HCT116 (cell line): ENCODE measurements around the gene NR5A2. TPM values are rescaled to one million over a fixed set of nuclear protein-coding genes. Genes with fewer than 3 reads are reported as not detected.

Experiments used
- ATAC-seq: fragments of 200-7000 bp; cut with Tn5 transposase; 2 replicates; pipeline ENCODE4 v1.9.1; 2020; ENCODE audit warnings: mild to moderate bottlenecking, moderate library complexity
- BruUV-seq: library from RNA; stranded (reverse); fragments of 400-500 nt; replicated peaks from 2 replicates; lab custom pipeline; 2021; lab: Mats Ljungman, UMichigan
- CTCF ChIA-PET: fragments of 300-600 bp; sonication (Branson Sonifier 250); formaldehyde crosslinking; loops from one replicate; lab custom pipeline; 2021; ENCODE audit warnings: antibody characterized with exemption; lab: Charles Lee
- POLR2A ChIA-PET: fragments of 300-600, 350-600 bp; sonication (Branson Sonifier 250); formaldehyde crosslinking; loops from one replicate; lab custom pipeline; 2021; ENCODE audit warnings: antibody characterized with exemption; lab: Charles Lee
- RAD21 ChIA-PET, 2 experiments: fragments of 300-600 bp; sonication (Branson Sonifier 250); formaldehyde crosslinking; loops; one replicate each; lab custom pipeline; 2023; ENCODE audit warnings: low total read pairs in 2 of 2; ENCODE audit not compliant: uncharacterized antibody in 2 of 2, unreplicated experiment in 2 of 2, low non-redundant PET in 1 of 2; lab: Charles Lee
- DNase-seq: peaks from one replicate; pipeline ENCODE4 v3.0.0-alpha.2; 2010; ENCODE audit warnings: low read depth, low spot score
- H2AFZ ChIP-seq: fragments of 200-600 bp; shearing (Covaris generic), sonication (generic); 2 replicates; pipeline ENCODE4 v1.6.1; 2017; ENCODE audit warnings: low read depth, mixed run types, mixed read lengths, antibody characterized with exemption, low read length; ENCODE audit not compliant: poor library complexity, severe bottlenecking
- H3K27ac ChIP-seq: 2 replicates; pipeline ENCODE4 v1.5.1; 2012; ENCODE audit warnings: low read depth, low read length
- H3K27me3 ChIP-seq: fragments of 200-600 bp; sonication (generic); 2 replicates; pipeline ENCODE4 v1.6.1; 2016; ENCODE audit warnings: mixed run types, low read length, mixed read lengths; ENCODE audit not compliant: insufficient read depth
- H3K36me3 ChIP-seq, 2 experiments: fragments of 200-500 bp in 1 of 2; fragments of 200-600 bp in 1 of 2; sonication (Bioruptor generic) in 1 of 2; sonication (generic) in 1 of 2; 2 replicates each; pipeline versions ENCODE4 v1.5.1 to v1.6.1; 2014 to 2016; ENCODE audit warnings: low read length in 2 of 2, inconsistent platforms in 1 of 2, mixed read lengths in 1 of 2, mixed run types in 1 of 2; ENCODE audit not compliant: insufficient read depth in 2 of 2, control insufficient read depth in 1 of 2
- H3K4me1 ChIP-seq, 2 experiments: fragments of 200-600 bp in 1 of 2; sonication (generic) in 1 of 2; 2 replicates each; pipeline versions ENCODE4 v1.5.1 to v1.6.1; 2012 to 2017; ENCODE audit warnings: low read length in 2 of 2, inconsistent platforms in 1 of 2, mild to moderate bottlenecking in 1 of 2, mixed read lengths in 1 of 2, mixed run types in 1 of 2, moderate library complexity in 1 of 2; ENCODE audit not compliant: insufficient read depth in 2 of 2, control insufficient read depth in 1 of 2
- H3K4me2 ChIP-seq: fragments of 200-600 bp; sonication (generic); 2 replicates; pipeline ENCODE4 v1.6.1; 2017; ENCODE audit warnings: mixed run types, low read length, mixed read lengths
- H3K4me3 ChIP-seq, 2 experiments: fragments of 200-600 bp in 1 of 2; sonication (generic) in 1 of 2; replicated peaks in 1 of 2; 2 replicates each; pipeline ENCODE4 v1.5.1; 2011 to 2016; ENCODE audit warnings: low read length in 2 of 2, control low read depth in 1 of 2, low read depth in 1 of 2, mild to moderate bottlenecking in 1 of 2, mixed read lengths in 1 of 2, mixed run types in 1 of 2
- H3K79me2 ChIP-seq: fragments of 200-600 bp; sonication (generic); 2 replicates; pipeline ENCODE4 v1.6.1; 2017; ENCODE audit warnings: mild to moderate bottlenecking, mixed run types, low read length, moderate library complexity, mixed read lengths; ENCODE audit not compliant: insufficient read depth
- H3K9ac ChIP-seq: fragments of 200-600 bp; sonication (generic); 2 replicates; pipeline ENCODE4 v1.6.1; 2016; ENCODE audit warnings: low read length, mixed read lengths
- H3K9me2 ChIP-seq: fragments of 200-600 bp; sonication (generic), shearing (Covaris generic); 2 replicates; pipeline ENCODE4 v1.6.1; 2017; ENCODE audit warnings: mixed run types, mild to moderate bottlenecking, moderate library complexity; ENCODE audit not compliant: insufficient read depth
- H3K9me3 ChIP-seq, 2 experiments: fragments of 200-500 bp in 1 of 2; fragments of 200-600 bp in 1 of 2; sonication (Bioruptor generic) in 1 of 2; sonication (generic) in 1 of 2; 2 replicates each; pipeline ENCODE4 v1.6.1; 2014 to 2017; ENCODE audit warnings: low read length in 2 of 2, mixed read lengths in 2 of 2, inconsistent platforms in 1 of 2, low read depth in 1 of 2, mild to moderate bottlenecking in 1 of 2, mixed run types in 1 of 2, moderate library complexity in 1 of 2; ENCODE audit not compliant: control insufficient read depth in 1 of 2, insufficient read depth in 1 of 2
- H4K20me1 ChIP-seq: fragments of 200-600 bp; sonication (generic), shearing (Covaris generic); 2 replicates; pipeline ENCODE4 v1.6.1; 2017; ENCODE audit warnings: mixed run types, mild to moderate bottlenecking, moderate library complexity; ENCODE audit not compliant: insufficient read depth
- ATF3 ChIP-seq: IDR thresholded peaks from 2 replicates; pipeline ENCODE4 v1.6.1; 2012
- CEBPB ChIP-seq: IDR thresholded peaks from 2 replicates; pipeline ENCODE4 v1.6.1; 2012; ENCODE audit warnings: low read depth
- CTCF ChIP-seq, 3 experiments: fragments of 200-600 bp in 1 of 3; sonication (generic) in 1 of 3; IDR thresholded peaks in 2 of 3; conservative IDR thresholded peaks in 1 of 3; 2 replicates each; pipeline ENCODE4 v1.5.1; 2012 to 2017; ENCODE audit warnings: low read depth in 2 of 3, low read length in 2 of 3, antibody characterized with exemption in 1 of 3, borderline replicate concordance in 1 of 3, control low read depth in 1 of 3, mild to moderate bottlenecking in 1 of 3, mixed read lengths in 1 of 3, mixed run types in 1 of 3, moderate library complexity in 1 of 3; ENCODE audit not compliant: insufficient read depth in 1 of 3
- EGR1 ChIP-seq: IDR thresholded peaks from 2 replicates; pipeline ENCODE4 v1.6.1; 2012; ENCODE audit warnings: low read depth
- ELF1 ChIP-seq: IDR thresholded peaks from 2 replicates; pipeline ENCODE4 v1.6.1; 2012; ENCODE audit warnings: low read depth, borderline replicate concordance
- FOSL1 ChIP-seq: IDR thresholded peaks from 2 replicates; pipeline ENCODE4 v1.6.1; 2012; ENCODE audit warnings: low read depth
- JUND ChIP-seq: IDR thresholded peaks from 2 replicates; pipeline ENCODE4 v1.6.1; 2012
- POLR2A ChIP-seq: IDR thresholded peaks from 2 replicates; pipeline ENCODE4 v1.7.0; 2011; ENCODE audit warnings: borderline replicate concordance; ENCODE audit not compliant: insufficient read depth, insufficient read length; ENCODE audit errors: extremely low read depth
- POLR2AphosphoS5 ChIP-seq: IDR thresholded peaks from 2 replicates; pipeline ENCODE4 v1.6.1; 2011; ENCODE audit warnings: mild to moderate bottlenecking, low read depth, low read length, moderate library complexity
- RAD21 ChIP-seq: IDR thresholded peaks from 2 replicates; pipeline ENCODE4 v1.6.1; 2012; ENCODE audit warnings: low read depth, mild to moderate bottlenecking
- SIN3A ChIP-seq: IDR thresholded peaks from 2 replicates; pipeline ENCODE4 v1.6.1; 2012; ENCODE audit warnings: low read depth
- SP1 ChIP-seq: IDR thresholded peaks from 2 replicates; pipeline ENCODE4 v1.6.1; 2012; ENCODE audit warnings: low read depth
- TCF7L2 ChIP-seq: IDR thresholded peaks from 2 replicates; pipeline ENCODE4 v1.7.0; 2011; ENCODE audit warnings: borderline replicate concordance, inconsistent platforms; ENCODE audit not compliant: insufficient read depth, insufficient read length; ENCODE audit errors: extremely low read depth
- ZBTB33 ChIP-seq: IDR thresholded peaks from 2 replicates; pipeline ENCODE4 v1.6.1; 2011; ENCODE audit warnings: mild to moderate bottlenecking, low read length, moderate library complexity; ENCODE audit not compliant: insufficient replicate concordance; ENCODE audit errors: extremely low read depth
- ZFX ChIP-seq: fragments of 450-650 bp; IDR thresholded peaks from 2 replicates; pipeline ENCODE4 v1.6.1; 2017
- intact Hi-C: fragments of 100-400 bp; cut with micrococcal nuclease; formaldehyde crosslinking; loops from 2 replicates; pipeline ENCODE4 v1.10.0; 2022
- total RNA-seq: library from RNA; stranded (reverse); gene quantifications from one replicate; pipeline ENCODE4 v1.2.1, GENCODE V29; 2021; ENCODE audit not compliant: unreplicated experiment
- TF ChIP-seq, protein P1 (sequence below): IDR thresholded peaks from 2 replicates; pipeline ENCODE4 v1.6.1; 2012; ENCODE audit warnings: low read depth

The NR5A2 gene
- total RNA-seq, 1 experiment from 2014 or later, result 0.91 TPM

DNA sequence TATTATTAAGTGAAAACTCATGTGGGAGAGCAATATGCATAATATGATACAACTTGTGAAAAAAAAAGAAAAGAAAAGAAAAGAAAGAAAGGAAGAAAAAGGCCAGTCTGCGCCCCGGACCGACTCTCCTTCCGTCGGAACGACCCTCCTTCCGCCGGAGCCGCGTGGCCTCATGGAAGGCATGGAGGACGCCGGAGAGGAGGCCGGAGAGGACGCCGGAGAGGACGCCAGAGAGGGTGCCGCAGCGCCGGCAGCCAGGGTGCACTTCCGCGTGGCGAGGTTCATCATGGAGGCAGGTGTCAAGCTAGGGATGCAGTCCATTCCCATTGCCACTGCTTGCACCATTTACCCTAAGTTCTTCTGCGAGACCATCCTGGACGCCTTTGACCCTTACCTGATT is 185.9 kb downstream of the NR5A2 start:
- intact Hi-C loops, result no loop called here
- no peaks in the 10 kb centered on the region for H3K9me2 ChIP-seq
- DNase-seq, result no peak
- H2AFZ ChIP-seq, result no peak overlapping the region
- H3K4me2 ChIP-seq, result no peak overlapping the region
- no peak overlapping the region for H3K9ac ChIP-seq
- no peaks in the 10 kb centered on the region for H3K4me1 ChIP-seq
- ChIA-PET RAD21 (no interaction called here), POLR2A (no interaction called here), CTCF (no interaction called here)
- H3K27ac ChIP-seq, result no peak overlapping the region
- TF ChIP-seq JUND (no peak), RAD21 (no peak), ZBTB33 (no peak), FOSL1 (no peak), SP1 (no peak), CTCF (IDR thresholded peaks at IDR 0.05 in 2 of 3, conservative IDR thresholded peaks at IDR 0.05 in 1 of 3; ENCODE audit: borderline replicate concordance in 1 of 3, insufficient read depth in 1 of 3, low read depth in 2 of 3, low read length in 2 of 3) (no peak), ATF3 (no peak), ZFX (no peak), SIN3A (no peak), TCF7L2 (no peak), POLR2AphosphoS5 (no peak), EGR1 (no peak), POLR2A (no peak), CEBPB (no peak), ELF1 (no peak)
- TF ChIP-seq, protein P1, sequence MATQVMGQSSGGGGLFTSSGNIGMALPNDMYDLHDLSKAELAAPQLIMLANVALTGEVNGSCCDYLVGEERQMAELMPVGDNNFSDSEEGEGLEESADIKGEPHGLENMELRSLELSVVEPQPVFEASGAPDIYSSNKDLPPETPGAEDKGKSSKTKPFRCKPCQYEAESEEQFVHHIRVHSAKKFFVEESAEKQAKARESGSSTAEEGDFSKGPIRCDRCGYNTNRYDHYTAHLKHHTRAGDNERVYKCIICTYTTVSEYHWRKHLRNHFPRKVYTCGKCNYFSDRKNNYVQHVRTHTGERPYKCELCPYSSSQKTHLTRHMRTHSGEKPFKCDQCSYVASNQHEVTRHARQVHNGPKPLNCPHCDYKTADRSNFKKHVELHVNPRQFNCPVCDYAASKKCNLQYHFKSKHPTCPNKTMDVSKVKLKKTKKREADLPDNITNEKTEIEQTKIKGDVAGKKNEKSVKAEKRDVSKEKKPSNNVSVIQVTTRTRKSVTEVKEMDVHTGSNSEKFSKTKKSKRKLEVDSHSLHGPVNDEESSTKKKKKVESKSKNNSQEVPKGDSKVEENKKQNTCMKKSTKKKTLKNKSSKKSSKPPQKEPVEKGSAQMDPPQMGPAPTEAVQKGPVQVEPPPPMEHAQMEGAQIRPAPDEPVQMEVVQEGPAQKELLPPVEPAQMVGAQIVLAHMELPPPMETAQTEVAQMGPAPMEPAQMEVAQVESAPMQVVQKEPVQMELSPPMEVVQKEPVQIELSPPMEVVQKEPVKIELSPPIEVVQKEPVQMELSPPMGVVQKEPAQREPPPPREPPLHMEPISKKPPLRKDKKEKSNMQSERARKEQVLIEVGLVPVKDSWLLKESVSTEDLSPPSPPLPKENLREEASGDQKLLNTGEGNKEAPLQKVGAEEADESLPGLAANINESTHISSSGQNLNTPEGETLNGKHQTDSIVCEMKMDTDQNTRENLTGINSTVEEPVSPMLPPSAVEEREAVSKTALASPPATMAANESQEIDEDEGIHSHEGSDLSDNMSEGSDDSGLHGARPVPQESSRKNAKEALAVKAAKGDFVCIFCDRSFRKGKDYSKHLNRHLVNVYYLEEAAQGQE, result no peak
- H3K79me2 ChIP-seq, result no peaks in the 10 kb centered on the region
- ATAC-seq, result no peak
- no peaks in the 10 kb centered on the region for H3K27me3 ChIP-seq
- BruUV-seq, result no TSS peak
- no peaks in the 10 kb centered on the region for H3K9me3 ChIP-seq
- H3K4me3 ChIP-seq, result no peak overlapping the region
- no peaks in the 10 kb centered on the region for H4K20me1 ChIP-seq
- no peaks in the 10 kb centered on the region for H3K36me3 ChIP-seq
